ENCODE data around the gene CCR1. TPM values are rescaled to one million over a fixed set of nuclear protein-coding genes. Genes with fewer than 3 reads are reported as not detected.
"Not testable (repeated sequence)": the region's sequence is repeated elsewhere in the genome, so short reads cannot be mapped to it uniquely, and the experiment has no call there.

CCR1 gene
- total RNA-seq, 4 donors from 2014 or later = 0.95 to 6.6 (median 1.5) TPM

DNA sequence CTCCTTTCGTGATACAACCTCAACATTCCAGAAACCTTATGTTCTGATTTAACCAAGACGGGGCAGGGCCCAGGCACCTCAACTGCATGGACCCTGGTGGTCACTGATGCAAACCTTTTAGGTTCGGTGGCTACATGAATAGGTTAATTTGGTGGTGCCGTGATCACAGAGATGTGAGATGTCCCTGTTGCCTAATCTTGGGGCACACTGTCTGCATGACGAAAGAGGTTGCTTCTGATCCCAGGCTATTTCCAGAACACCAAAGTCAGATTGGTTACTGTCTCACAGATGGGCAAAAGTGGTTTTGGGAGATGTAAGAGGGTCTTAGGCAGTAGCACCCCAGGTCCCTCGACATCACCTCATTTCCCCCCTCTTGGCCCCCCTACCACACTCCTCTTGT lies 4.0 kb upstream of the CCR1 start:
- TF ChIP-seq CTCF (IDR thresholded peaks at IDR 0.05) = no peak
- no peak for TF ChIP-seq POLR2A (IDR thresholded peaks at IDR 0.05)
- no peak for DNase-seq
- Histone ChIP-seq H3K27me3 (no peaks in the 10 kb centered on the region), H3K4me3 (no peak overlapping the region), H3K36me3 (no peaks in the 10 kb centered on the region), H3K9me3 (no peaks in the 10 kb centered on the region), H3K27ac (no peak overlapping the region), H3K4me1 (peaks cover 0 to 4% (median 2%) of the 10 kb centered on the region in 4 donors)

DNA sequence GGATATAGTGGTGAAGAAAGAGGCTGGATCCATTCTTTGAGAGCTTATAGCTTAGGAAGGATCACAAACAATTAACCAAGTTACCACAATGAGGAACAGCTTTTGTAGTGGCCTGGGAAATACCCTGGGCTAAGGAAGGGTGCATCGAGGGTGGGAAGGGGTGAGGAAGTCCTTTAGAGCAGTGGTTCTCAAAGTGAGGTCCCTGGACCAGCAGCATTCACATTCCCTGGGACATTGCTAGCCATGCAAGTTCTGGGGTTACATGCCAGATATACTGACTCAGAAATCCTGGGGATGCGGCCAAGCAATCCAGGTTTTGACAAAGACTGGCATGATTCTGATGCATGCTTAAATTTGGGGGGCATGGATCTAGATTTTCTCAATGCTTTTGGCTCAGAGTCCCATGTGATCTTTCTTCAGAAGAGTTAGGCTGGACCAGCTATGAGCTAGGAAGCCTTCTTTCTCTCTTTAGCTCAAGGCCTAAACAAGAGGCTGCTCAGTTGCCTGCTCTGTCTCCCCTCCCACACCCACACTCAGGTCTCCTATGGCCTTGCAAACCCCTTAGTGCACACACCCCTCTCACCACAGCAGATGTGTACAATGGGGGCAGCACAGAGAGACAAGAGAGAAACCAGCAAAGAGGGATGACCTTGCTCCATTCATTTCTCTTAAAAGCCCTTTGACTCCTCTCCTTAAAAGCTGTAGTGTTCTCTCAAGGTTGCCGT lies 1.8 kb upstream of the CCR1 start:
- Histone ChIP-seq H3K36me3 (no peaks in the 10 kb centered on the region), H3K4me3 (no peak overlapping the region), H3K9me3 (no peaks in the 10 kb centered on the region), H3K4me1 (peaks cover 0 to 4% (median 2%) of the 10 kb centered on the region in 4 donors), H3K27me3 (no peaks in the 10 kb centered on the region), H3K27ac (no peak overlapping the region)
- DNase-seq = no peak
- TF ChIP-seq POLR2A (IDR thresholded peaks at IDR 0.05) (no peak), CTCF (IDR thresholded peaks at IDR 0.05) (no peak)

DNA sequence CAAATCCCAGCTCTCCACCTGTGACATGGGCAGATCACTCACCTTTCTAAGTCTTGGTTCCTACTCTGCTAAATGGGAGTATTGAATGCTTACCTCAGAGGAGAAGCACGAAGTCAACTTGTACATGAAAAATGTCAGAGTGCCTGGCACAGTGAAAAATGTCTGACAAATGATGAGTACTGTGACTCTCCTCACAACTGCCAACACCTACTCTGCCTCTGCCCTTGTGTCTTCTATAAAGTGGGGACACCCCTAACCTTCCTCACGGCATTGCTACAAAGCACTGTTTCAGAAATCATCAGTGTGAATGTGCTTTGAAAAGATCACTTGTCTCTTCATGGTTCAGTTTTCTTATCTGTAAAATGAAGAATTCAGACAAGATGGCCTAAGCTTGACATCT lies 940 bp upstream of the CCR1 start:
- no peaks in the 10 kb centered on the region for H3K36me3 ChIP-seq
- H3K27ac ChIP-seq = no peak overlapping the region
- H3K4me1 ChIP-seq = peaks cover 0 to 4% (median 1%) of the 10 kb centered on the region in 4 donors
- no peak for DNase-seq
- no peak overlapping the region for H3K4me3 ChIP-seq
- H3K9me3 ChIP-seq = no peaks in the 10 kb centered on the region
- H3K27me3 ChIP-seq = no peaks in the 10 kb centered on the region
- TF ChIP-seq POLR2A (IDR thresholded peaks at IDR 0.05) = no peak
- no peak for TF ChIP-seq CTCF (IDR thresholded peaks at IDR 0.05)

DNA sequence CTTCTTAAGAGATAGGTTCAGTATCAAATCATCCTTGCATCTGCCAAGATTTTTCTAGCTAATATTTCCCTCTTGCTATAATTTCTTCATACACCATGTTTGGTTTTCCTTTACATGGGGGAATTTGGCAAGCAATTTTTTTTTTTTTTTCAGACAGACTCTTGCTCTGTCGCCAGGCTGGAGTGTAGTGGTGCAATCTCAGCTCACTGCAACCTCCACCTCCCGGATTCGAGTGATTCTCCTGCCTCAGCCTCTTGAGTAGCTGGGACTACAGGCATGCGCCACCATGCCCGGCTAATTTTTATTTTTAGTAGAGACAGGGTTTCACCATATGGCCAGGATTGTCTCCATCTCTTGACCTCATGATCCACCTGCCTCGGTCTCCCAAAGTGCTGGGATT lies 599 bp downstream of the CCR1 start:
- peak overlapping the region in 3 of 4 donors; percentile 26 to 28 (median 26) for H3K4me3 ChIP-seq
- not testable (repeated sequence) for H3K36me3 ChIP-seq, H3K4me1 ChIP-seq, H3K9me3 ChIP-seq, H3K27me3 ChIP-seq, DNase-seq
- peak overlapping the region in 3 of 4 donors; percentile 41 to 62 (median 46) for H3K27ac ChIP-seq

- DNase-seq = no peak
- peak overlapping the region in 1 of 4 donors; percentile 28 for H3K4me3 ChIP-seq
- H3K27ac ChIP-seq = peak overlapping the region in 3 of 4 donors; percentile 19 to 46 (median 41)
- H3K27me3 ChIP-seq = no peaks in the 10 kb centered on the region
- no peaks in the 10 kb centered on the region for H3K9me3 ChIP-seq
- no peaks in the 10 kb centered on the region for H3K4me1 ChIP-seq
- no peaks in the 10 kb centered on the region for H3K36me3 ChIP-seq
- TF ChIP-seq CTCF (IDR thresholded peaks at IDR 0.05) (no peak), POLR2A (IDR thresholded peaks at IDR 0.05) (no peak)
Measured at GRCh38 chr3:46206282-46207015, 1.7 kb downstream of the CCR1 start.

- Histone ChIP-seq H3K36me3 (no peaks in the 10 kb centered on the region), H3K9me3 (no peaks in the 10 kb centered on the region), H3K4me1 (no peaks in the 10 kb centered on the region), H3K4me3 (no peak overlapping the region), H3K27ac (no peak overlapping the region), H3K27me3 (no peaks in the 10 kb centered on the region)
- no peak for DNase-seq
- TF ChIP-seq POLR2A (IDR thresholded peaks at IDR 0.05) (no peak), CTCF (IDR thresholded peaks at IDR 0.05) (no peak)
Measured at GRCh38 chr3:46205286-46205960, 2.7 kb downstream of the CCR1 start.

Measured in Peyer's patch (tissue), 4 donors.